BE2C (cell line): ENCODE data around the gene SDSL.

Experiments
- DNase-seq: peaks from one replicate; pipeline ENCODE4 v3.0.0-alpha.2; 2020
- H3K27me3 ChIP-seq: fragments of 250-450 bp; sonication (Bioruptor Pico); 2 replicates; pipeline ENCODE4 v1.5.1; 2020; ENCODE audit warnings: mild to moderate bottlenecking
- H3K36me3 ChIP-seq: fragments of 250-450 bp; sonication (Bioruptor Pico); 2 replicates; pipeline ENCODE4 v1.5.1; 2020; ENCODE audit warnings: mild to moderate bottlenecking
- H3K4me1 ChIP-seq: fragments of 250-450 bp; sonication (Bioruptor Pico); 2 replicates; pipeline ENCODE4 v1.5.1; 2020
- H3K4me3 ChIP-seq: 2 replicates; pipeline ENCODE4 v1.5.1; 2011; ENCODE audit warnings: low read depth, low read length
- H3K9me3 ChIP-seq: fragments of 250-450 bp; sonication (Bioruptor Pico); 2 replicates; pipeline ENCODE4 v1.5.1; 2020
- CTCF ChIP-seq: IDR thresholded peaks from 2 replicates; pipeline ENCODE4 v1.5.1; 2012; ENCODE audit warnings: mild to moderate bottlenecking, low read depth, low read length

SDSL gene

GRCh38 chr12:113461666-113462065 lies 39.5 kb downstream of the SDSL start:
- Histone ChIP-seq H3K27me3 (peaks cover 63% of the 10 kb centered on the region), H3K4me3 (no peak overlapping the region), H3K9me3 (no peaks in the 10 kb centered on the region), H3K4me1 (no peaks in the 10 kb centered on the region), H3K36me3 (no peaks in the 10 kb centered on the region)
- peak; percentile 88 for TF ChIP-seq CTCF
- no peak for DNase-seq

GRCh38 chr12:113462117-113462774 lies 40.1 kb downstream of the SDSL start:
- Histone ChIP-seq H3K9me3 (no peaks in the 10 kb centered on the region), H3K4me1 (no peaks in the 10 kb centered on the region), H3K27me3 (peaks cover 69% of the 10 kb centered on the region), H3K4me3 (peak overlapping the region; percentile 41; the same call in 1 of the 2 replicates), H3K36me3 (no peaks in the 10 kb centered on the region)
- DNase-seq: peak; percentile 89
- peak; percentile 91 for TF ChIP-seq CTCF

GRCh38 chr12:113462998-113463745 lies 41.0 kb downstream of the SDSL start:
- no peak for TF ChIP-seq CTCF
- no peak for DNase-seq
- no peaks in the 10 kb centered on the region for H3K4me1 ChIP-seq
- H3K27me3 ChIP-seq: peaks cover 72% of the 10 kb centered on the region
- H3K36me3 ChIP-seq: no peaks in the 10 kb centered on the region
- H3K9me3 ChIP-seq: no peaks in the 10 kb centered on the region
- H3K4me3 ChIP-seq: no peak overlapping the region

- no peaks in the 10 kb centered on the region for H3K9me3 ChIP-seq
- H3K27me3 ChIP-seq: peaks cover 74% of the 10 kb centered on the region
- no peaks in the 10 kb centered on the region for H3K36me3 ChIP-seq
- TF ChIP-seq CTCF: no peak
- DNase-seq: no peak
- no peak overlapping the region for H3K4me3 ChIP-seq
- H3K4me1 ChIP-seq: no peaks in the 10 kb centered on the region
Observed at GRCh38 chr12:113463746-113464451, 41.7 kb downstream of the SDSL start.

GRCh38 chr12:113464452-113464775 lies 42.2 kb downstream of the SDSL start:
- Histone ChIP-seq H3K27me3 (peaks cover 74% of the 10 kb centered on the region), H3K4me3 (no peak overlapping the region), H3K4me1 (no peaks in the 10 kb centered on the region), H3K36me3 (no peaks in the 10 kb centered on the region), H3K9me3 (no peaks in the 10 kb centered on the region)
- no peak for TF ChIP-seq CTCF
- DNase-seq: no peak
